ENCODE measurements around the gene SAPCD2. TPM values are rescaled to one million over a fixed set of nuclear protein-coding genes. Genes with fewer than 3 reads are reported as not detected.
A peak's percentile ranks its signal among the peaks of the same experiment; 100 is the strongest.

SAPCD2 gene
- total RNA-seq, 1 experiment from 2014 or later, result 18.4 TPM

DNA sequence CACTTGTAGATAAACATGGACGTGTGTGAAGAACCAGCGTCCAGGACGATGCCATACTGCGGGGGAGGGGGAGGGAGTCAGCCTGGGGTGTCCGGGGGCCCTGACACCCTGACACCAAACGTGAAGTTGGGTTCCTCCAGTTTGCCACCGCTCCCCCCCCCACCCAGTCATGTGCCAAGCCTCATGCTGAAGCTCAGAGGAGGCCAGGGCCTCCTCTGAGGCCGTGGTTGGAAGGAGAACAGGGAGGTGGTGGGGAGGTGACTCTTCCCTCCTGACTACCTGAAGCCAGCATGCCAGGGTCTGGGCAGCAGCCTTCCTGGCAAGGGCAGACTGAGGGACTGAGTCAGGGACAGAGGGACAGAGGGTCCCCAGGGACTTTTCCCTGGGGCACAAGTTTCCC lies 18.1 kb downstream of the SAPCD2 start:
- H3K9me3 ChIP-seq (ENCODE audit: control insufficient read depth, insufficient read depth, low read depth, low read length), result no peaks in the 10 kb centered on the region
- no peak overlapping the region for H3K4me3 ChIP-seq (ENCODE audit: low read depth in 2 of 2, low read length in 2 of 2)
- no peaks in the 10 kb centered on the region for H3K27me3 ChIP-seq (ENCODE audit: control insufficient read depth, insufficient read depth, low read length)
- in situ Hi-C loops (cut with HindIII; ENCODE audit: low pct_unique_long_range_greater_than_20kb, low sequenced_read_pairs), result no loop called here
- no peak overlapping the region for H3K27ac ChIP-seq (ENCODE audit: low read length)
- intact Hi-C loops (cut with micrococcal nuclease; ENCODE audit: unreplicated experiment), result no loop called here
- H3K4me1 ChIP-seq (ENCODE audit: control insufficient read depth, insufficient read depth, low read length), result peaks cover 2% of the 10 kb centered on the region; the same call in 1 of the 2 replicates
- no TSS peak for BruUV-seq (replicated peaks)
- ChIA-PET POLR2A (no interaction called here), CTCF (no interaction called here)
- ATAC-seq (no peak), DNase-seq (ENCODE audit: low read depth, low spot score) (no peak)
- TF ChIP-seq TCF7L2 (IDR thresholded peaks at IDR 0.05; ENCODE audit: low read depth, low read length), result no peak
- H3K36me3 ChIP-seq (ENCODE audit: control insufficient read depth, insufficient read depth, low read length), result no peaks in the 10 kb centered on the region

- BruUV-seq (replicated peaks), result no TSS peak
- no peak for TF ChIP-seq POLR2AphosphoS5 (IDR thresholded peaks at IDR 0.05; ENCODE audit: low read depth, low read length)
- ATAC-seq (no peak), DNase-seq (ENCODE audit: low read depth, low spot score) (no peak)
- H3K27me3 ChIP-seq (ENCODE audit: control insufficient read depth, insufficient read depth, low read length), result no peaks in the 10 kb centered on the region
- H3K9me3 ChIP-seq (ENCODE audit: control insufficient read depth, insufficient read depth, low read depth, low read length), result no peaks in the 10 kb centered on the region
- in situ Hi-C loops (cut with HindIII; ENCODE audit: low pct_unique_long_range_greater_than_20kb, low sequenced_read_pairs) (no loop called here), intact Hi-C loops (cut with micrococcal nuclease; ENCODE audit: unreplicated experiment) (no loop called here)
- H3K27ac ChIP-seq (ENCODE audit: low read length), result no peak overlapping the region
- no peaks in the 10 kb centered on the region for H3K36me3 ChIP-seq (ENCODE audit: control insufficient read depth, insufficient read depth, low read length)
- peaks cover 2% of the 10 kb centered on the region; the same call in 1 of the 2 replicates for H3K4me1 ChIP-seq (ENCODE audit: control insufficient read depth, insufficient read depth, low read length)
- ChIA-PET CTCF (no interaction called here), POLR2A (no interaction called here)
- H3K4me3 ChIP-seq (ENCODE audit: low read depth in 2 of 2, low read length in 2 of 2), result no peak overlapping the region
Observed at GRCh38 chr9:137051145-137051724, 19.1 kb downstream of the SAPCD2 start.

GRCh38 chr9:137050570-137050969 lies 19.8 kb downstream of the SAPCD2 start:
- Histone ChIP-seq H3K4me3 (ENCODE audit: low read depth in 2 of 2, low read length in 2 of 2) (no peak overlapping the region), H3K4me1 (ENCODE audit: control insufficient read depth, insufficient read depth, low read length) (peaks cover 2% of the 10 kb centered on the region; the same call in 1 of the 2 replicates), H3K9me3 (ENCODE audit: control insufficient read depth, insufficient read depth, low read depth, low read length) (no peaks in the 10 kb centered on the region), H3K27ac (ENCODE audit: low read length) (no peak overlapping the region), H3K36me3 (ENCODE audit: control insufficient read depth, insufficient read depth, low read length) (no peaks in the 10 kb centered on the region), H3K27me3 (ENCODE audit: control insufficient read depth, insufficient read depth, low read length) (no peaks in the 10 kb centered on the region)
- ATAC-seq (no peak), DNase-seq (ENCODE audit: low read depth, low spot score) (no peak)
- no TSS peak for BruUV-seq (replicated peaks)
- POLR2A ChIA-PET, result no interaction called here
- in situ Hi-C loops (cut with HindIII; ENCODE audit: low pct_unique_long_range_greater_than_20kb, low sequenced_read_pairs) (no loop called here), intact Hi-C loops (cut with micrococcal nuclease; ENCODE audit: unreplicated experiment) (no loop called here)
- CTCF ChIA-PET, result no interaction called here
- TF ChIP-seq SIN3A (IDR thresholded peaks at IDR 0.05; ENCODE audit: borderline replicate concordance, insufficient read depth, low read depth, low read length), result no peak
- no peak for TF ChIP-seq CTCF (IDR thresholded peaks at IDR 0.05)

DNA sequence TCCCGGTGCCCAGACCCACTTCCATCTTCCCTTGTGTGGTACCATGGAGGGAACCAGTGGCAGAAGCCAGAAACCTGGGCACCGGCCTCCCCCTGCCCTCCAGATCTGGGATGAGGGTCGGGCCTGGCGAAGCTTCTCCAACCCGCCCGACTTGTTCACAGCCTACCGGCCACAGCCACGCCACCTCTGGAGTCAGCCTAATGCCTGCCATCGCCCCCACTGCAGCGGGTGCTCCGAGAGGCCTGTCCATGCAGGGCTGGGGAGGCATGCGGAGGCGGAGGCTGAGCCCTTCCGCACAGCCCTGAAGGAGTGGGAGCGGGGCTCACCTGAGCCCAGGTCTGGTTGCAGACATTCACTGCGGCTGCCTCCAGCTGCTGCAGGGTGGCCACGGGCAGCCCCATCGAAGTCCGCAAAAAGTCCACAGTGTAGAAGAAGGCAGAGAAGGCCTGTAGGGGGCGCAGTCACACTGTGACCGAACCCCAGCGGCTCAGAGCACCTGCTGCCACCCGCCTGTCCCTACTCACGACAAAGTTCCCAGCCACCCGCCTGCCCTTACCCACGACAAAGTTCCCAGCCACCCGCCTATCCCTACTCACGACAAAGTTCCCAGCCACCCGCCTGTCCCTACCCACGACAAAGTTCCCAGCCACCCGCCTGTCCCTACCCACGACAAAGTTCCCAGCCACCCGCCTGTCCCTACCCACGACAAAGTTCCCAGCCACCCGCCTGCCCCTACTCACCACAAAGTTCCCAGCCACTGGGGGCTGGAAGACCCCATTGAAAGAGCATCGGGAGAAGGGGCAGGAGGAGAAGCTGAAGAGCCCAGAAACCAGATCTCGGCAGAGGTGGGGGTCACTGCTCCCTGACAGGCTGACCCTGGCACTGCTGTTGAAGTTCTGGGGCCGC lies 20.6 kb downstream of the SAPCD2 start:
- Histone ChIP-seq H3K27me3 (ENCODE audit: control insufficient read depth, insufficient read depth, low read length) (no peaks in the 10 kb centered on the region), H3K9me3 (ENCODE audit: control insufficient read depth, insufficient read depth, low read depth, low read length) (no peaks in the 10 kb centered on the region), H3K4me3 (ENCODE audit: low read depth in 2 of 2, low read length in 2 of 2) (no peak overlapping the region), H3K27ac (ENCODE audit: low read length) (no peak overlapping the region), H3K36me3 (ENCODE audit: control insufficient read depth, insufficient read depth, low read length) (no peaks in the 10 kb centered on the region), H3K4me1 (ENCODE audit: control insufficient read depth, insufficient read depth, low read length) (peaks cover 4% of the 10 kb centered on the region; the same call in 1 of the 2 replicates)
- intact Hi-C loops (cut with micrococcal nuclease; ENCODE audit: unreplicated experiment) (no loop called here), in situ Hi-C loops (cut with HindIII; ENCODE audit: low pct_unique_long_range_greater_than_20kb, low sequenced_read_pairs) (no loop called here)
- CTCF ChIA-PET, result interaction anchor here (0.7 to 2.0 kb wide), 3 partner anchors 14 to 65 kb away, joined by 3 to 13 read pairs (median 4); partner anchors contain the start of gene DPP7
- POLR2A ChIA-PET, result no interaction called here
- DNase-seq (ENCODE audit: low read depth, low spot score) (no peak), ATAC-seq (peak; percentile 52; the same call in 1 of the 2 replicates)
- BruUV-seq (replicated peaks), result no TSS peak
- TF ChIP-seq CTCF (IDR thresholded peaks at IDR 0.05) (no peak; the same call in 1 of the 2 replicates), POLR2AphosphoS5 (IDR thresholded peaks at IDR 0.05; ENCODE audit: low read depth, low read length) (no peak), SIN3A (IDR thresholded peaks at IDR 0.05; ENCODE audit: borderline replicate concordance, insufficient read depth, low read depth, low read length) (no peak), TCF7L2 (IDR thresholded peaks at IDR 0.05; ENCODE audit: low read depth, low read length) (no peak)
- TF ChIP-seq, protein P1, sequence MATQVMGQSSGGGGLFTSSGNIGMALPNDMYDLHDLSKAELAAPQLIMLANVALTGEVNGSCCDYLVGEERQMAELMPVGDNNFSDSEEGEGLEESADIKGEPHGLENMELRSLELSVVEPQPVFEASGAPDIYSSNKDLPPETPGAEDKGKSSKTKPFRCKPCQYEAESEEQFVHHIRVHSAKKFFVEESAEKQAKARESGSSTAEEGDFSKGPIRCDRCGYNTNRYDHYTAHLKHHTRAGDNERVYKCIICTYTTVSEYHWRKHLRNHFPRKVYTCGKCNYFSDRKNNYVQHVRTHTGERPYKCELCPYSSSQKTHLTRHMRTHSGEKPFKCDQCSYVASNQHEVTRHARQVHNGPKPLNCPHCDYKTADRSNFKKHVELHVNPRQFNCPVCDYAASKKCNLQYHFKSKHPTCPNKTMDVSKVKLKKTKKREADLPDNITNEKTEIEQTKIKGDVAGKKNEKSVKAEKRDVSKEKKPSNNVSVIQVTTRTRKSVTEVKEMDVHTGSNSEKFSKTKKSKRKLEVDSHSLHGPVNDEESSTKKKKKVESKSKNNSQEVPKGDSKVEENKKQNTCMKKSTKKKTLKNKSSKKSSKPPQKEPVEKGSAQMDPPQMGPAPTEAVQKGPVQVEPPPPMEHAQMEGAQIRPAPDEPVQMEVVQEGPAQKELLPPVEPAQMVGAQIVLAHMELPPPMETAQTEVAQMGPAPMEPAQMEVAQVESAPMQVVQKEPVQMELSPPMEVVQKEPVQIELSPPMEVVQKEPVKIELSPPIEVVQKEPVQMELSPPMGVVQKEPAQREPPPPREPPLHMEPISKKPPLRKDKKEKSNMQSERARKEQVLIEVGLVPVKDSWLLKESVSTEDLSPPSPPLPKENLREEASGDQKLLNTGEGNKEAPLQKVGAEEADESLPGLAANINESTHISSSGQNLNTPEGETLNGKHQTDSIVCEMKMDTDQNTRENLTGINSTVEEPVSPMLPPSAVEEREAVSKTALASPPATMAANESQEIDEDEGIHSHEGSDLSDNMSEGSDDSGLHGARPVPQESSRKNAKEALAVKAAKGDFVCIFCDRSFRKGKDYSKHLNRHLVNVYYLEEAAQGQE (IDR thresholded peaks at IDR 0.05; ENCODE audit: insufficient read depth in 1 of 2, low read depth in 2 of 2, low read length in 1 of 2), result no peak
